Upper lobe of left lung (tissue), 6 donors: Measurements from ENCODE around the gene LINS1. TPM values are rescaled to one million over a fixed set of nuclear protein-coding genes. Genes with fewer than 3 reads are reported as not detected.

Source experiments
- ATAC-seq, 2 donors: fragments of 200-7000 bp; cut with Tn5 transposase; one replicate each; pipeline ENCODE4 v1.9.1; 2022; ENCODE audit warnings: mild to moderate bottlenecking in 2 of 2, moderate library complexity in 2 of 2; ENCODE audit not compliant: low FRiP score in 2 of 2
- DNase-seq, 2 donors: peaks; one replicate each; pipeline ENCODE4 v3.0.0-alpha.2; 2019 to 2020
- H3K27ac ChIP-seq, 4 donors: fragments of 200-600 bp; sonication (generic); one replicate each; pipeline ENCODE4 v1.5.1; 2016 to 2019
- H3K27me3 ChIP-seq, 4 donors: fragments of 200-600 bp; sonication (generic); one replicate each; pipeline ENCODE4 v1.5.1; 2017 to 2019
- H3K36me3 ChIP-seq, 4 donors: fragments of 200-600 bp; sonication (generic); one replicate each; pipeline ENCODE4 v1.5.1; 2016 to 2019
- H3K4me1 ChIP-seq, 4 donors: fragments of 200-600 bp; sonication (generic); one replicate each; pipeline ENCODE4 v1.5.1; 2018 to 2019
- H3K4me3 ChIP-seq, 4 donors: fragments of 200-600 bp; sonication (generic); one replicate each; pipeline ENCODE4 v1.5.1; 2017 to 2019; ENCODE audit warnings: mild to moderate bottlenecking in 2 of 4, moderate library complexity in 1 of 4
- H3K9me3 ChIP-seq, 4 donors: fragments of 200-600 bp; sonication (generic); one replicate each; pipeline ENCODE4 v1.5.1; 2018 to 2019
- CTCF ChIP-seq, 6 experiments: fragments of 450-650 bp in 4 of 6; fragments of 200-600 bp in 2 of 6; sonication (generic) in 2 of 6; IDR thresholded peaks; one replicate each; pipeline ENCODE4 v1.5.1; 2016 to 2019; ENCODE audit warnings: antibody characterized with exemption in 6 of 6
- EP300 ChIP-seq, 4 donors: sonication (generic); formaldehyde crosslinking; IDR thresholded peaks; one replicate each; pipeline ENCODE4 v1.5.1; 2017; ENCODE audit warnings: antibody characterized with exemption in 4 of 4, control low read depth in 2 of 4
- POLR2A ChIP-seq, 4 donors: fragments of 450-650 bp; IDR thresholded peaks; one replicate each; pipeline ENCODE4 v1.5.1; 2016 to 2017; ENCODE audit warnings: antibody characterized with exemption in 4 of 4, mild to moderate bottlenecking in 2 of 4
- POLR2AphosphoS5 ChIP-seq, 2 donors: sonication (generic); formaldehyde crosslinking; IDR thresholded peaks; one replicate each; pipeline ENCODE4 v1.5.1; 2017; ENCODE audit warnings: antibody characterized with exemption in 2 of 2
- WGBS, 2 donors: methylation state at CpG; one replicate each; pipeline ENCODE4 v1.1.5; 2017 to 2018; 5-methylcytosine and 5-hydroxymethylcytosine counted together
- total RNA-seq, 6 donors: library from RNA; depleted of rRNA in 4 of 6; stranded (reverse); fragments of >200 nt in 4 of 6; gene quantifications; one replicate each; pipeline versions ENCODE4 v1.1.0 to v1.2.1, GENCODE V29; 2016 to 2021
- donor health status: DM: no; HTN: no; CAD: no; lungs with moderate emphysema.
- donor health status: DM: no; HTN: yes; CAD: no; lungs with severe emphysema.

The LINS1 gene
- total RNA-seq, 6 donors from 2014 or later, result 11.8 to 43.0 (median 18.2) TPM

- ATAC-seq, result no peak
Observed at GRCh38 chr15:100572362-100572983, 29.5 kb downstream of the LINS1 start.

GRCh38 chr15:100571592-100572167 lies 30.3 kb downstream of the LINS1 start:
- TF ChIP-seq EP300 (IDR thresholded peaks at IDR 0.05), result no peak
- TF ChIP-seq CTCF (IDR thresholded peaks at IDR 0.05), result no peak
- no peak for TF ChIP-seq POLR2AphosphoS5 (IDR thresholded peaks at IDR 0.05)
- no peak for TF ChIP-seq POLR2A (IDR thresholded peaks at IDR 0.05)
- H3K27ac ChIP-seq, result no peak overlapping the region
- no peak for ATAC-seq
- no peak overlapping the region for H3K4me3 ChIP-seq
- no peak for DNase-seq
- H3K9me3 ChIP-seq, result no peaks in the 10 kb centered on the region
- WGBS, 2 donors, result 79 to 88% methylated on average over 6 of the region's 6 CpGs
- no peaks in the 10 kb centered on the region for H3K4me1 ChIP-seq
- peaks cover 0 to 39% (median 10%) of the 10 kb centered on the region in 4 donors for H3K36me3 ChIP-seq
- H3K27me3 ChIP-seq, result no peaks in the 10 kb centered on the region

More at GRCh38 chr15:100572362-100572983, 29.5 kb downstream of the LINS1 start:
- no peak overlapping the region for H3K4me3 ChIP-seq
- TF ChIP-seq EP300 (IDR thresholded peaks at IDR 0.05) (no peak), CTCF (IDR thresholded peaks at IDR 0.05) (peak in 5 of 6 experiments; percentile 26 to 45 (median 35))
- WGBS, 2 donors, result 63 to 67% methylated on average over 4 of the region's 4 CpGs
- H3K27ac ChIP-seq, result no peak overlapping the region
- DNase-seq, result no peak
- peaks cover 0 to 39% (median 10%) of the 10 kb centered on the region in 4 donors for H3K36me3 ChIP-seq
- H3K27me3 ChIP-seq, result no peaks in the 10 kb centered on the region
- no peaks in the 10 kb centered on the region for H3K9me3 ChIP-seq
- H3K4me1 ChIP-seq, result no peaks in the 10 kb centered on the region

GRCh38 chr15:100570735-100571313 lies 31.2 kb downstream of the LINS1 start:
- Histone ChIP-seq H3K27me3 (no peaks in the 10 kb centered on the region), H3K4me1 (no peaks in the 10 kb centered on the region), H3K9me3 (no peaks in the 10 kb centered on the region), H3K27ac (no peak overlapping the region), H3K36me3 (peaks cover 0 to 39% (median 10%) of the 10 kb centered on the region in 4 donors), H3K4me3 (no peak overlapping the region)
- DNase-seq (no peak), ATAC-seq (no peak)
- WGBS, 2 donors, result 83 to 88% methylated on average over 4 of the region's 4 CpGs
- TF ChIP-seq CTCF (IDR thresholded peaks at IDR 0.05), result no peak
- no peak for TF ChIP-seq EP300 (IDR thresholded peaks at IDR 0.05)
- no peak for TF ChIP-seq POLR2AphosphoS5 (IDR thresholded peaks at IDR 0.05)
- no peak for TF ChIP-seq POLR2A (IDR thresholded peaks at IDR 0.05)

- DNase-seq (no peak), ATAC-seq (no peak)
- 97 to 98% methylated on average over 3 of the region's 3 CpGs for WGBS, 2 donors
- no peaks in the 10 kb centered on the region for H3K27me3 ChIP-seq
- H3K36me3 ChIP-seq, result peaks cover 0 to 39% (median 10%) of the 10 kb centered on the region in 4 donors
- H3K4me1 ChIP-seq, result no peaks in the 10 kb centered on the region
- H3K4me3 ChIP-seq, result no peak overlapping the region
- no peak for TF ChIP-seq EP300 (IDR thresholded peaks at IDR 0.05)
- no peak for TF ChIP-seq POLR2AphosphoS5 (IDR thresholded peaks at IDR 0.05)
- TF ChIP-seq CTCF (IDR thresholded peaks at IDR 0.05), result no peak
- TF ChIP-seq POLR2A (IDR thresholded peaks at IDR 0.05), result no peak
- no peaks in the 10 kb centered on the region for H3K9me3 ChIP-seq
- H3K27ac ChIP-seq, result no peak overlapping the region
Observed at GRCh38 chr15:100570275-100570674, 31.7 kb downstream of the LINS1 start.
